HG02642 (cell line): ENCODE data around the gene CHRNB4.
"Not testable (repeated sequence)": the region's sequence is repeated elsewhere in the genome, so short reads cannot be mapped to it uniquely, and the experiment has no call there.

Source experiments
- ATAC-seq: cut with Tn5 transposase; IDR thresholded peaks from one replicate; pipeline ENCODE4 v1.9.1; 2021; ENCODE audit warnings: mild to moderate bottlenecking; ENCODE audit not compliant: unreplicated experiment, poor library complexity

CHRNB4 gene

GRCh38 chr15:78641102-78641748, at the start of gene CHRNB4:
TSS of gene CHRNB4 (minus strand) at chr15:78641210. CDS start at chr15:78641133, 77 bp downstream.
- ATAC-seq: no peak

- ATAC-seq: no peak
Measured at GRCh38 chr15:78689626-78690025, 48.6 kb upstream of the CHRNB4 start.

- no peak for ATAC-seq
Measured at GRCh38 chr15:78685925-78686324, 44.9 kb upstream of the CHRNB4 start.

GRCh38 chr15:78685159-78685921, 44.3 kb upstream of the CHRNB4 start:
- ATAC-seq: no peak

GRCh38 chr15:78684657-78685056, 43.6 kb upstream of the CHRNB4 start:
- ATAC-seq: no peak

GRCh38 chr15:78683599-78683998, 42.6 kb upstream of the CHRNB4 start:
- not testable (repeated sequence) for ATAC-seq

GRCh38 chr15:78682693-78683410, 41.8 kb upstream of the CHRNB4 start:
- ATAC-seq: no peak

GRCh38 chr15:78682004-78682651, 41.1 kb upstream of the CHRNB4 start:
- no peak for ATAC-seq

GRCh38 chr15:78681281-78682003, 40.4 kb upstream of the CHRNB4 start:
- ATAC-seq: no peak

- no peak for ATAC-seq
Measured at GRCh38 chr15:78680431-78681075, 39.5 kb upstream of the CHRNB4 start.

GRCh38 chr15:78679089-78679511, 38.1 kb upstream of the CHRNB4 start:
- ATAC-seq: no peak

GRCh38 chr15:78676424-78677110, 35.6 kb upstream of the CHRNB4 start:
- ATAC-seq: no peak

GRCh38 chr15:78675617-78676360, 34.8 kb upstream of the CHRNB4 start:
- no peak for ATAC-seq

- no peak for ATAC-seq
Measured at GRCh38 chr15:78675206-78675605, 34.2 kb upstream of the CHRNB4 start.

GRCh38 chr15:78673917-78674444, 33.0 kb upstream of the CHRNB4 start:
- no peak for ATAC-seq

GRCh38 chr15:78673476-78673875, 32.5 kb upstream of the CHRNB4 start:
- ATAC-seq: no peak

- no peak for ATAC-seq
Measured at GRCh38 chr15:78672285-78673014, 31.4 kb upstream of the CHRNB4 start.
